Activated naive CD8-positive, alpha-beta T cell treated with anti-CD3 and anti-CD28 coated beads for 36 hours (primary cell): ENCODE data around the gene PPP1R7. TPM values are rescaled to one million over a fixed set of nuclear protein-coding genes. Genes with fewer than 3 reads are reported as not detected.
A peak's percentile ranks its signal among the peaks of the same experiment; 100 is the strongest.

Source experiments
- DNase-seq: peaks from one replicate; pipeline ENCODE4 v3.0.0; 2021
- H3K27ac Mint-ChIP-seq: one replicate; pipeline ENCODE4 v1.8.0; 2022; ENCODE audit warnings: mild to moderate bottlenecking, moderate library complexity, mixed read lengths
- H3K27me3 Mint-ChIP-seq: one replicate; pipeline ENCODE4 v1.8.0; 2022; ENCODE audit warnings: mild to moderate bottlenecking, mixed read lengths
- H3K36me3 Mint-ChIP-seq: one replicate; pipeline ENCODE4 v1.8.0; 2021; ENCODE audit warnings: mild to moderate bottlenecking, mixed read lengths
- H3K4me1 Mint-ChIP-seq: one replicate; pipeline ENCODE4 v1.8.0; 2021; ENCODE audit warnings: mixed read lengths
- H3K4me3 Mint-ChIP-seq: one replicate; pipeline ENCODE4 v1.8.0; 2022; ENCODE audit warnings: mild to moderate bottlenecking, moderate library complexity, mixed read lengths
- H3K9me3 Mint-ChIP-seq: one replicate; pipeline ENCODE4 v1.8.0; 2022; ENCODE audit warnings: mixed read lengths
- total RNA-seq, 2 experiments: library from RNA; stranded (reverse); gene quantifications; one replicate each; pipeline ENCODE4 v1.2.3, GENCODE V29; 2021

PPP1R7 gene
- total RNA-seq, 2 experiments from 2014 or later, result 80.4 to 85.1 TPM

- Mint-ChIP-seq H3K9me3 (no peaks in the 10 kb centered on the region), H3K4me3 (no peak overlapping the region), H3K27me3 (no peaks in the 10 kb centered on the region), H3K36me3 (peaks cover 39% of the 10 kb centered on the region), H3K27ac (no peak overlapping the region), H3K4me1 (peaks cover 23% of the 10 kb centered on the region)
- no peak for DNase-seq
Observed at GRCh38 chr2:241114836-241115235, 35.4 kb upstream of the PPP1R7 start.

- no peaks in the 10 kb centered on the region for H3K27me3 Mint-ChIP-seq
- H3K27ac Mint-ChIP-seq, result no peak overlapping the region
- H3K4me3 Mint-ChIP-seq, result no peak overlapping the region
- peaks cover 40% of the 10 kb centered on the region for H3K36me3 Mint-ChIP-seq
- peaks cover 21% of the 10 kb centered on the region for H3K4me1 Mint-ChIP-seq
- DNase-seq, result no peak
- peaks cover under 1% of the 10 kb centered on the region for H3K9me3 Mint-ChIP-seq
Observed at GRCh38 chr2:241115361-241115760, 34.9 kb upstream of the PPP1R7 start.

GRCh38 chr2:241116606-241117560 lies 33.4 kb upstream of the PPP1R7 start:
- Mint-ChIP-seq H3K9me3 (peaks cover 6% of the 10 kb centered on the region), H3K27me3 (no peaks in the 10 kb centered on the region), H3K27ac (peak overlapping the region; percentile 27), H3K4me1 (peaks cover 17% of the 10 kb centered on the region), H3K4me3 (no peak overlapping the region), H3K36me3 (peaks cover 45% of the 10 kb centered on the region)
- DNase-seq, result no peak

- Mint-ChIP-seq H3K27me3 (no peaks in the 10 kb centered on the region), H3K4me1 (peaks cover 6% of the 10 kb centered on the region), H3K27ac (no peak overlapping the region), H3K36me3 (peaks cover 44% of the 10 kb centered on the region), H3K9me3 (peaks cover 6% of the 10 kb centered on the region), H3K4me3 (no peak overlapping the region)
- no peak for DNase-seq
Observed at GRCh38 chr2:241118737-241119505, 31.3 kb upstream of the PPP1R7 start.

GRCh38 chr2:241120440-241120839 lies 29.8 kb upstream of the PPP1R7 start:
- Mint-ChIP-seq H3K27me3 (no peaks in the 10 kb centered on the region), H3K4me3 (no peak overlapping the region), H3K4me1 (peaks cover 8% of the 10 kb centered on the region), H3K9me3 (peaks cover 6% of the 10 kb centered on the region), H3K36me3 (peaks cover 35% of the 10 kb centered on the region), H3K27ac (peak overlapping the region; percentile 38)
- DNase-seq, result no peak

GRCh38 chr2:241121008-241121407 lies 29.3 kb upstream of the PPP1R7 start:
- H3K4me3 Mint-ChIP-seq, result no peak overlapping the region

GRCh38 chr2:241122376-241123002 lies 27.8 kb upstream of the PPP1R7 start:
- Mint-ChIP-seq H3K4me1 (peaks cover 17% of the 10 kb centered on the region), H3K27ac (no peak overlapping the region)
- DNase-seq, result no peak

More at GRCh38 chr2:241121008-241121407, 29.3 kb upstream of the PPP1R7 start:
- peaks cover 32% of the 10 kb centered on the region for H3K36me3 Mint-ChIP-seq
- no peaks in the 10 kb centered on the region for H3K27me3 Mint-ChIP-seq
- DNase-seq, result no peak
- H3K27ac Mint-ChIP-seq, result no peak overlapping the region
- H3K4me1 Mint-ChIP-seq, result peaks cover 12% of the 10 kb centered on the region
- peaks cover 6% of the 10 kb centered on the region for H3K9me3 Mint-ChIP-seq

GRCh38 chr2:241123816-241124536 lies 26.3 kb upstream of the PPP1R7 start:
- H3K4me1 Mint-ChIP-seq, result peaks cover 28% of the 10 kb centered on the region
- peaks cover 43% of the 10 kb centered on the region for H3K36me3 Mint-ChIP-seq
- DNase-seq, result no peak
- H3K4me3 Mint-ChIP-seq, result no peak overlapping the region
- H3K9me3 Mint-ChIP-seq, result peaks cover 6% of the 10 kb centered on the region
- H3K27me3 Mint-ChIP-seq, result no peaks in the 10 kb centered on the region
- no peak overlapping the region for H3K27ac Mint-ChIP-seq

More at GRCh38 chr2:241122376-241123002, 27.8 kb upstream of the PPP1R7 start:
- Mint-ChIP-seq H3K9me3 (peaks cover 6% of the 10 kb centered on the region), H3K36me3 (peaks cover 31% of the 10 kb centered on the region), H3K27me3 (no peaks in the 10 kb centered on the region), H3K4me3 (no peak overlapping the region)

GRCh38 chr2:241125626-241126025 lies 24.6 kb upstream of the PPP1R7 start:
- H3K9me3 Mint-ChIP-seq, result peaks cover 4% of the 10 kb centered on the region
- no peaks in the 10 kb centered on the region for H3K27me3 Mint-ChIP-seq
- H3K36me3 Mint-ChIP-seq, result peaks cover 42% of the 10 kb centered on the region
- no peak overlapping the region for H3K4me3 Mint-ChIP-seq
- peak overlapping the region; percentile 23 for H3K27ac Mint-ChIP-seq
- DNase-seq, result no peak
- peaks cover 24% of the 10 kb centered on the region for H3K4me1 Mint-ChIP-seq

- Mint-ChIP-seq H3K9me3 (peaks cover under 1% of the 10 kb centered on the region), H3K36me3 (peaks cover 39% of the 10 kb centered on the region), H3K27me3 (no peaks in the 10 kb centered on the region), H3K27ac (peak overlapping the region; percentile 23), H3K4me3 (no peak overlapping the region), H3K4me1 (peaks cover 24% of the 10 kb centered on the region)
- DNase-seq, result no peak
Observed at GRCh38 chr2:241126201-241126611, 24.1 kb upstream of the PPP1R7 start.

- DNase-seq, result no peak
- H3K36me3 Mint-ChIP-seq, result peaks cover 33% of the 10 kb centered on the region
- H3K4me1 Mint-ChIP-seq, result peaks cover 24% of the 10 kb centered on the region
Observed at GRCh38 chr2:241126771-241127202, 23.5 kb upstream of the PPP1R7 start.

GRCh38 chr2:241128266-241128665 lies 22.0 kb upstream of the PPP1R7 start:
- Mint-ChIP-seq H3K9me3 (no peaks in the 10 kb centered on the region), H3K4me1 (peaks cover 24% of the 10 kb centered on the region), H3K4me3 (peak overlapping the region; percentile 37), H3K27ac (peak overlapping the region; percentile 95), H3K27me3 (no peaks in the 10 kb centered on the region), H3K36me3 (peaks cover 33% of the 10 kb centered on the region)
- no peak for DNase-seq

More at GRCh38 chr2:241126771-241127202, 23.5 kb upstream of the PPP1R7 start:
- Mint-ChIP-seq H3K27ac (no peak overlapping the region), H3K27me3 (no peaks in the 10 kb centered on the region), H3K9me3 (no peaks in the 10 kb centered on the region), H3K4me3 (no peak overlapping the region)

- Mint-ChIP-seq H3K27me3 (no peaks in the 10 kb centered on the region), H3K9me3 (no peaks in the 10 kb centered on the region)
Observed at GRCh38 chr2:241129086-241129871, 21.0 kb upstream of the PPP1R7 start.

More at GRCh38 chr2:241129086-241129871, 21.0 kb upstream of the PPP1R7 start:
- H3K4me3 Mint-ChIP-seq, result no peak overlapping the region
- H3K4me1 Mint-ChIP-seq, result peaks cover 21% of the 10 kb centered on the region
- no peak for DNase-seq
- H3K27ac Mint-ChIP-seq, result peak overlapping the region; percentile 59
- peaks cover 35% of the 10 kb centered on the region for H3K36me3 Mint-ChIP-seq
